ENCODE results near the gene MCF2L. TPM values are rescaled to one million over a fixed set of nuclear protein-coding genes. Genes with fewer than 3 reads are reported as not detected.

The MCF2L gene
- total RNA-seq, 2 donors from 2014 or later, result 47.6 to 64.7 TPM

DNA sequence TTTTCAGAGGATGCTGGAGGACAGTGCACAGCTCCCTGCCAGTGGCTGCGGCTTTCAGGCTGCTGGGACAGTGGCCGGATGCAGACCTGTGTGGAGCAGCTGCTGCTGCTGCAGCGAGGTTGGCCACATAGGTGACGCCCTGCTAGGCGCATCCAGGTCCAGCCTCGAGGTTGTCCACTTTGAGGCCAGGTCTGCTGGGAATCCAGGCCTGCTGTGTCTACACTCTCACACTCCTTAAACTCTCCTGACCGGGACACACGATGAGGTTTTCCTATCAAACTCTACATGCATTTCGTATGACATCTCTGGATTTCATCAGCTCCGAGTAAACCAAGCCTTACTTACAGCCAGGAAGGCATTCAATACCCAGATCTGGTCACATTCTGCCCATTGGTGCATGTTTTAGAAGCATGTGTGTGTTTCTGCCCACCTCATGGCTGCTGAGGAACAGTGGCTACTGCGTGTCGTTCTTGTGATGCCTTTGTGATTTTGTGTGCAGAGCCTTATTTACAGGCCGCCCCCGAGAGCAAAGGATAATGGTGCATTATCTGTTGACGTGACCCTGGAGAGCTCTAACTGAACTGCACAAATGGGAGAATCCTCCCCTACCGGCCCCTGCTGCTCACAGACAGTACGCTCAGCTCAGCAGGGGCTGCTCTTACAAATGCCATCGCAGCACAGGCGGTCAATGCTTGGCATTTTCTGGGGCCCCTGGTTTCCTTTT lies 12.3 kb upstream of the MCF2L start:
- Histone ChIP-seq H3K36me3 (no peaks in the 10 kb centered on the region), H3K9me3 (no peaks in the 10 kb centered on the region), H3K4me1 (replicated peaks) (no peaks in the 10 kb centered on the region), H3K27ac (no peak overlapping the region), H3K27me3 (replicated peaks; ENCODE audit: insufficient read depth) (no peaks in the 10 kb centered on the region), H3K4me3 (no peak overlapping the region)
- WGBS, result 78% methylated on average over 19 of the region's 19 CpGs
- intact Hi-C loops (cut with DNase I), result no loop called here
- TF ChIP-seq POLR2A (IDR thresholded peaks at IDR 0.05) (no peak), POLR2AphosphoS5 (IDR thresholded peaks at IDR 0.05) (no peak)
- TF ChIP-seq, protein P1, sequence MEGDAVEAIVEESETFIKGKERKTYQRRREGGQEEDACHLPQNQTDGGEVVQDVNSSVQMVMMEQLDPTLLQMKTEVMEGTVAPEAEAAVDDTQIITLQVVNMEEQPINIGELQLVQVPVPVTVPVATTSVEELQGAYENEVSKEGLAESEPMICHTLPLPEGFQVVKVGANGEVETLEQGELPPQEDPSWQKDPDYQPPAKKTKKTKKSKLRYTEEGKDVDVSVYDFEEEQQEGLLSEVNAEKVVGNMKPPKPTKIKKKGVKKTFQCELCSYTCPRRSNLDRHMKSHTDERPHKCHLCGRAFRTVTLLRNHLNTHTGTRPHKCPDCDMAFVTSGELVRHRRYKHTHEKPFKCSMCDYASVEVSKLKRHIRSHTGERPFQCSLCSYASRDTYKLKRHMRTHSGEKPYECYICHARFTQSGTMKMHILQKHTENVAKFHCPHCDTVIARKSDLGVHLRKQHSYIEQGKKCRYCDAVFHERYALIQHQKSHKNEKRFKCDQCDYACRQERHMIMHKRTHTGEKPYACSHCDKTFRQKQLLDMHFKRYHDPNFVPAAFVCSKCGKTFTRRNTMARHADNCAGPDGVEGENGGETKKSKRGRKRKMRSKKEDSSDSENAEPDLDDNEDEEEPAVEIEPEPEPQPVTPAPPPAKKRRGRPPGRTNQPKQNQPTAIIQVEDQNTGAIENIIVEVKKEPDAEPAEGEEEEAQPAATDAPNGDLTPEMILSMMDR (IDR thresholded peaks at IDR 0.05), result no peak
- no peak for DNase-seq (ENCODE audit: low spot score)

DNA sequence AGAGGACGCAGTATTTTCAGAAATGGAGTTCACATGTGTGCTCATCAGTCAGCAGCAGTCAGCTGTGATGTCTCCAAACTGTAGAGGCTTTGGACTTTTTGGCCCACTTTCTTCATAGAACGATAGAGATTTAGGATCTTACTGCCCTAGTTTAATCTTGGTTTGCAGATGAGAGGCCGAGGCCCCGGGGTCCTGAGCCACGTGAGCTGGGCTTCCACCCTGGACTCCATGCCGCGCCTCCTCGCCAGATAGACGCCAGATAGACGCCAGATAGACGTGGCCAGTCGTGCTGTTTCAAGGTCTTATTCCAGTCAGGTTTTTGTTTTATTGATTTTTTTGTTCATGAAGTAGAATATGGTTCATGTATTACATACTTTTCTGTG lies 11.7 kb upstream of the MCF2L start:
- H3K4me3 ChIP-seq, result no peak overlapping the region
- no peaks in the 10 kb centered on the region for H3K4me1 ChIP-seq (replicated peaks)
- 79% methylated on average over 12 of the region's 12 CpGs for WGBS
- H3K27ac ChIP-seq, result no peak overlapping the region
- H3K27me3 ChIP-seq (replicated peaks; ENCODE audit: insufficient read depth), result no peaks in the 10 kb centered on the region
- no peak for DNase-seq (ENCODE audit: low spot score)
- H3K36me3 ChIP-seq, result no peaks in the 10 kb centered on the region
- TF ChIP-seq, protein P1 (IDR thresholded peaks at IDR 0.05), result no peak
- no peaks in the 10 kb centered on the region for H3K9me3 ChIP-seq
- intact Hi-C loops (cut with DNase I), result no loop called here

DNA sequence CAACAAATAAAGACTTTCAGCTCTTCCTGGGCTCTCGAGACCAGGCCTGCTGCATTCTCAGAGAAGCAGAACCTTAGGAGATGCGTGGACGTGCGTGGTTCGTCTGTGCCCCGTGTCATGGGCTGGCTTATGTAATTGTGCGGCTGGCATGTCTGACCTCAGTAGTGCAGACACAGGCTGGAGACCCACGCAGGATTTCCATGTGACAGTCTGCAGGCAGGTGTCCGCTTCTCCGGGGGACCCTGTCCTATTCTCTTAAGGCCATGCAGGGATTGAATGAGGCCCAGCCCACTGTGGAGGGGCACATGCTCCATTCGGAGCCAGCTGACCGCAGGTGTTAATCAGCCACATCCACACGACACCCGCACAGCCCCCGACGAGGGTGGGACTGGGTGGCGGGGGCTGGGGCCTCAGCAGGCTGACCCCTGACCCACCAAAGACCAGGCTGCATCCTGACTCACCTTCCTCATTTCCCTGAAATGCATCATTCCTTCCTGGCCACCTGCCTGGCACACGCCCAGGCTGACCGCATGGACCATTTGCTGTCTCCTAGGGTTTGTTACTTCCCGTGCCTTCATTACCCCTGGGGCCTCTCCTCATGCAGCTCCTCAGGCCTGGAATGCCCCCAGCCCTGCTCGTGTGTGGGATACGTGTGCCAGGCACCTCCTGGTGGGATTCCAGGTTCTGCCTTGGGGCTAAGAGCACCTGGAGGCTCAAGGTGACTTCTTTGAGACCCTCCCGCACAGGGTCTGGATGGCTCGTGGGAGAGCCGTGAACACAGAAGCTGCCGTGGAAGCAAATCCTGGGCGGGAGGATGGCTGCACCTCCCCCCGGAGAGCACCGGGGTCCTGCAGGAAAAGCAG lies 10.7 kb upstream of the MCF2L start:
- 82% methylated on average over 29 of the region's 29 CpGs for WGBS
- Histone ChIP-seq H3K4me1 (replicated peaks) (no peaks in the 10 kb centered on the region), H3K4me3 (no peak overlapping the region), H3K27ac (peak overlapping the region in 1 of 2 donors; percentile 4), H3K36me3 (no peaks in the 10 kb centered on the region), H3K9me3 (no peaks in the 10 kb centered on the region), H3K27me3 (replicated peaks; ENCODE audit: insufficient read depth) (no peaks in the 10 kb centered on the region)
- intact Hi-C loops (cut with DNase I), result no loop called here
- DNase-seq (ENCODE audit: low spot score), result no peak
- TF ChIP-seq POLR2AphosphoS5 (IDR thresholded peaks at IDR 0.05) (no peak), POLR2A (IDR thresholded peaks at IDR 0.05) (no peak)
- TF ChIP-seq, protein P1 (IDR thresholded peaks at IDR 0.05), result no peak

DNA sequence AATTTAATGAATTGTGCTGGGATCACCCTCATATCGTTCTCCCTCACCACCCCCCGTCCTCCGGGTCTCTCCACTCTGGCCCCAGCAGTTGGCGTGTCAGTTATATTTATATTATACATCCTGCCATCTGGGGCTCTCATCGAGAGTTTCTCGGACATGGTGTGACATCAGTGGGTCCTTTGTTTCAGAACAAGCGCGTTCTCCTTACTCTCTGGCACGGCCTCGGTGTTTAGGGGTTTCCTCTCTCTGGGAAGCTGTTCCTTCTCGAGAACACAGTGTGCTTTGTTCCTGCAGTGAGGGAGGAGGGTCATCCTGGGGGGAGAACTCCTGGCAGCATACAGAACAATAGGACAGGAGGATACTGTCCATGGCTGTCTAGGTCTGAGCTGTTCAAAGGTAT lies 9.8 kb upstream of the MCF2L start:
- Histone ChIP-seq H3K4me1 (replicated peaks) (no peaks in the 10 kb centered on the region), H3K9me3 (no peaks in the 10 kb centered on the region), H3K27me3 (replicated peaks; ENCODE audit: insufficient read depth) (no peaks in the 10 kb centered on the region), H3K27ac (peak overlapping the region in 1 of 2 donors; percentile 4), H3K36me3 (no peaks in the 10 kb centered on the region), H3K4me3 (no peak overlapping the region)
- no peak for DNase-seq (ENCODE audit: low spot score)
- WGBS, result 22% methylated on average over 11 of the region's 11 CpGs
- intact Hi-C loops (cut with DNase I), result no loop called here
- TF ChIP-seq POLR2AphosphoS5 (IDR thresholded peaks at IDR 0.05), result peak; percentile 39
- TF ChIP-seq POLR2A (IDR thresholded peaks at IDR 0.05), result no peak
- TF ChIP-seq, protein P1 (IDR thresholded peaks at IDR 0.05), result no peak
